Astrocyte (in vitro differentiated cells and primary cell): ENCODE data around the gene AMIGO3. TPM values are rescaled to one million over a fixed set of nuclear protein-coding genes. Genes with fewer than 3 reads are reported as not detected.

ENCODE experiments used
- DNase-seq: peaks from one replicate; pipeline ENCODE4 v3.0.0-alpha.2; 2010; ENCODE audit warnings: low read depth
- FAIRE-seq: peaks from 2 replicates; lab custom pipeline; 2011; peaks lifted over from hg19 to GRCh38; lab: Jason Lieb, UNC
- H2AFZ ChIP-seq: 2 replicates; pipeline ENCODE4 v1.6.0; 2012; ENCODE audit warnings: low read depth, low read length, inconsistent platforms
- H3K27ac ChIP-seq: 2 replicates; pipeline ENCODE4 v1.5.1; 2011; ENCODE audit warnings: low read depth, low read length, inconsistent platforms
- H3K27me3 ChIP-seq: 2 replicates; pipeline ENCODE4 v1.6.0; 2011; ENCODE audit warnings: low read length, inconsistent platforms; ENCODE audit not compliant: insufficient read depth
- H3K36me3 ChIP-seq: 2 replicates; pipeline ENCODE4 v1.5.1; 2011; ENCODE audit warnings: low read length, inconsistent platforms; ENCODE audit not compliant: insufficient read depth
- H3K4me1 ChIP-seq: 2 replicates; pipeline ENCODE4 v1.5.1; 2011; ENCODE audit warnings: low read length, inconsistent platforms; ENCODE audit not compliant: insufficient read depth
- H3K4me2 ChIP-seq: 2 replicates; pipeline ENCODE4 v1.6.0; 2012; ENCODE audit warnings: low read length, inconsistent platforms
- H3K4me3 ChIP-seq: 2 replicates; pipeline ENCODE4 v1.5.1; 2011; ENCODE audit warnings: low read depth, mild to moderate bottlenecking, low read length, inconsistent platforms; ENCODE audit not compliant: insufficient read depth
- H3K79me2 ChIP-seq: 2 replicates; pipeline ENCODE4 v1.6.0; 2012; ENCODE audit warnings: mild to moderate bottlenecking, low read length, inconsistent platforms; ENCODE audit not compliant: insufficient read depth
- H3K9ac ChIP-seq: 2 replicates; pipeline ENCODE4 v1.6.0; 2012; ENCODE audit warnings: mild to moderate bottlenecking, low read length, inconsistent platforms
- H3K9me3 ChIP-seq: 2 replicates; pipeline ENCODE4 v1.5.1; 2012; ENCODE audit warnings: low read depth, mild to moderate bottlenecking, low read length, inconsistent platforms; ENCODE audit not compliant: insufficient read depth
- H4K20me1 ChIP-seq: 2 replicates; pipeline ENCODE4 v1.6.0; 2012; ENCODE audit warnings: low read length, inconsistent platforms; ENCODE audit not compliant: insufficient read depth
- H3K27ac Mint-ChIP-seq: one replicate; pipeline ENCODE4 v1.8.0; 2021; ENCODE audit warnings: mild to moderate bottlenecking, mixed read lengths; ENCODE audit not compliant: unreplicated experiment
- H3K27me3 Mint-ChIP-seq: one replicate; pipeline ENCODE4 v1.8.0; 2021; ENCODE audit warnings: low read depth, mixed read lengths; ENCODE audit not compliant: unreplicated experiment
- H3K36me3 Mint-ChIP-seq: one replicate; pipeline ENCODE4 v1.8.0; 2021; ENCODE audit warnings: low read depth, mixed read lengths; ENCODE audit not compliant: unreplicated experiment
- H3K4me1 Mint-ChIP-seq: one replicate; pipeline ENCODE4 v1.8.0; 2021; ENCODE audit warnings: low read depth, mixed read lengths; ENCODE audit not compliant: unreplicated experiment
- H3K4me3 Mint-ChIP-seq: one replicate; pipeline ENCODE4 v1.8.0; 2021; ENCODE audit warnings: mild to moderate bottlenecking, moderate library complexity, mixed read lengths; ENCODE audit not compliant: unreplicated experiment
- H3K9me3 Mint-ChIP-seq: one replicate; pipeline ENCODE4 v1.8.0; 2021; ENCODE audit warnings: mild to moderate bottlenecking, mixed read lengths; ENCODE audit not compliant: unreplicated experiment
- CTCF ChIP-seq: IDR thresholded peaks from 2 replicates; pipeline ENCODE4 v1.5.1; 2011; ENCODE audit warnings: low read depth, mild to moderate bottlenecking, inconsistent platforms, low read length, moderate library complexity; ENCODE audit not compliant: insufficient read depth
- EZH2 ChIP-seq: IDR thresholded peaks from 2 replicates; pipeline ENCODE4 v1.6.1; 2012; ENCODE audit warnings: mild to moderate bottlenecking, low read length, inconsistent platforms; ENCODE audit not compliant: insufficient read depth
- total RNA-seq: library from RNA; stranded (reverse); gene quantifications from 2 replicates; pipeline ENCODE4 v1.2.1, GENCODE V29; 2021

Gene AMIGO3
- total RNA-seq, 1 donor from 2014 or later, result 0.16 TPM

- Mint-ChIP-seq H3K36me3 (peaks cover 6% of the 10 kb centered on the region), H3K9me3 (no peaks in the 10 kb centered on the region), H3K27ac (no peak overlapping the region), H3K4me3 (no peak overlapping the region), H3K4me1 (peaks cover 8% of the 10 kb centered on the region), H3K27me3 (no peaks in the 10 kb centered on the region)
- TF ChIP-seq EZH2 (no peak), CTCF (no peak)
- no peaks in the 10 kb centered on the region for H3K9me3 ChIP-seq
- DNase-seq, result no peak
- FAIRE-seq, result no peak
- no peak overlapping the region for H3K4me2 ChIP-seq
- no peak overlapping the region for H3K9ac ChIP-seq
- H2AFZ ChIP-seq, result no peak overlapping the region
- peaks cover 4% of the 10 kb centered on the region for H4K20me1 ChIP-seq
- no peak overlapping the region for H3K27ac ChIP-seq
- H3K36me3 ChIP-seq, result no peaks in the 10 kb centered on the region
- no peaks in the 10 kb centered on the region for H3K4me1 ChIP-seq
- no peaks in the 10 kb centered on the region for H3K27me3 ChIP-seq
- H3K79me2 ChIP-seq, result no peaks in the 10 kb centered on the region
- H3K4me3 ChIP-seq, result no peak overlapping the region
Observed at GRCh38 chr3:49709852-49710251, 9.6 kb downstream of the AMIGO3 start.

- H3K27me3 Mint-ChIP-seq, result no peaks in the 10 kb centered on the region
- Histone ChIP-seq H3K4me1 (no peaks in the 10 kb centered on the region), H3K9me3 (no peaks in the 10 kb centered on the region), H3K27me3 (no peaks in the 10 kb centered on the region), H3K79me2 (no peaks in the 10 kb centered on the region), H4K20me1 (peaks cover 10% of the 10 kb centered on the region), H3K27ac (no peak overlapping the region), H2AFZ (no peak overlapping the region), H3K9ac (peak overlapping the region; percentile 30), H3K4me2 (no peak overlapping the region), H3K36me3 (no peaks in the 10 kb centered on the region), H3K4me3 (no peak overlapping the region)
- no peaks in the 10 kb centered on the region for H3K9me3 Mint-ChIP-seq
- no peak for FAIRE-seq
- peaks cover 8% of the 10 kb centered on the region for H3K4me1 Mint-ChIP-seq
- H3K36me3 Mint-ChIP-seq, result peaks cover 10% of the 10 kb centered on the region
- H3K4me3 Mint-ChIP-seq, result no peak overlapping the region
- H3K27ac Mint-ChIP-seq, result no peak overlapping the region
- peak; percentile 24 for DNase-seq
- TF ChIP-seq CTCF (no peak), EZH2 (no peak)
Observed at GRCh38 chr3:49707113-49707480, 12.4 kb downstream of the AMIGO3 start.

- Histone ChIP-seq H3K4me3 (no peak overlapping the region), H4K20me1 (peaks cover 10% of the 10 kb centered on the region), H3K9ac (no peak overlapping the region), H3K79me2 (no peaks in the 10 kb centered on the region), H2AFZ (no peak overlapping the region), H3K27me3 (no peaks in the 10 kb centered on the region), H3K36me3 (no peaks in the 10 kb centered on the region), H3K4me1 (no peaks in the 10 kb centered on the region), H3K27ac (no peak overlapping the region), H3K9me3 (no peaks in the 10 kb centered on the region), H3K4me2 (no peak overlapping the region)
- Mint-ChIP-seq H3K27me3 (no peaks in the 10 kb centered on the region), H3K27ac (no peak overlapping the region), H3K4me1 (peaks cover 8% of the 10 kb centered on the region), H3K4me3 (no peak overlapping the region), H3K9me3 (no peaks in the 10 kb centered on the region), H3K36me3 (peaks cover 10% of the 10 kb centered on the region)
- DNase-seq (no peak), FAIRE-seq (no peak)
- TF ChIP-seq CTCF, result no peak
- TF ChIP-seq EZH2, result no peak
Observed at GRCh38 chr3:49706456-49707112, 12.9 kb downstream of the AMIGO3 start.
